Breast epithelium (tissue), 3 donors: ENCODE measurements around the gene PCNX1.

Source experiments
- POLR2A ChIP-seq: fragments of 450-650 bp; IDR thresholded peaks from one replicate; pipeline ENCODE4 v1.6.1; 2016; ENCODE audit warnings: antibody characterized with exemption, mild to moderate bottlenecking, moderate library complexity
- POLR2AphosphoS5 ChIP-seq, 3 donors: sonication (generic); formaldehyde crosslinking; IDR thresholded peaks; one replicate each; pipeline ENCODE4 v1.6.1; 2017; ENCODE audit warnings: antibody characterized with exemption in 3 of 3
- TF ChIP-seq, protein P1 (sequence below), 3 donors: fragments of 450-650 bp; IDR thresholded peaks; one replicate each; pipeline ENCODE4 v1.5.1; 2016 to 2017; ENCODE audit warnings: antibody characterized with exemption in 3 of 3, mild to moderate bottlenecking in 3 of 3, moderate library complexity in 3 of 3

DNA sequence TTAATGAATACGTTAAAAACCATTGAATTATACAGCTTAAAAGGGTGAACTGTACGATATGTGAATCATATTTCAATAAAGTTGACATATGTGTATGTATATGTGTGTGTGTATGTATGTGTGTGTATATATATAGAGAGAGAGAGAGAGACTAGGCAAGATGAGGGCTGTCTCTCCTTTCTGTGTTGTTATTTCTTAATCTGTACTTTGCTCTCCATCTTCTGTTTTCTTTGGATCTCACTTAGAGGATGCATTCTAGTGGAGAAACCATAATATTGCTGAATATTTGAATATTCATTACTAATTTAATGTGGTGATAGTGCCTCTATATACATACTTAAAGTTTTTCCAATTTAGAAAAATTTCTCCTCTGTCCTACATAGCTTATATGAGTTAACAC, 50.5 kb downstream of the PCNX1 start:
- TF ChIP-seq POLR2AphosphoS5 (IDR thresholded peaks at IDR 0.05) (no peak), POLR2A (no peak)
- TF ChIP-seq, protein P1, sequence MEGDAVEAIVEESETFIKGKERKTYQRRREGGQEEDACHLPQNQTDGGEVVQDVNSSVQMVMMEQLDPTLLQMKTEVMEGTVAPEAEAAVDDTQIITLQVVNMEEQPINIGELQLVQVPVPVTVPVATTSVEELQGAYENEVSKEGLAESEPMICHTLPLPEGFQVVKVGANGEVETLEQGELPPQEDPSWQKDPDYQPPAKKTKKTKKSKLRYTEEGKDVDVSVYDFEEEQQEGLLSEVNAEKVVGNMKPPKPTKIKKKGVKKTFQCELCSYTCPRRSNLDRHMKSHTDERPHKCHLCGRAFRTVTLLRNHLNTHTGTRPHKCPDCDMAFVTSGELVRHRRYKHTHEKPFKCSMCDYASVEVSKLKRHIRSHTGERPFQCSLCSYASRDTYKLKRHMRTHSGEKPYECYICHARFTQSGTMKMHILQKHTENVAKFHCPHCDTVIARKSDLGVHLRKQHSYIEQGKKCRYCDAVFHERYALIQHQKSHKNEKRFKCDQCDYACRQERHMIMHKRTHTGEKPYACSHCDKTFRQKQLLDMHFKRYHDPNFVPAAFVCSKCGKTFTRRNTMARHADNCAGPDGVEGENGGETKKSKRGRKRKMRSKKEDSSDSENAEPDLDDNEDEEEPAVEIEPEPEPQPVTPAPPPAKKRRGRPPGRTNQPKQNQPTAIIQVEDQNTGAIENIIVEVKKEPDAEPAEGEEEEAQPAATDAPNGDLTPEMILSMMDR (IDR thresholded peaks at IDR 0.05) = no peak
